ENCODE results near the gene NCOA7.

NCOA7 gene

DNA sequence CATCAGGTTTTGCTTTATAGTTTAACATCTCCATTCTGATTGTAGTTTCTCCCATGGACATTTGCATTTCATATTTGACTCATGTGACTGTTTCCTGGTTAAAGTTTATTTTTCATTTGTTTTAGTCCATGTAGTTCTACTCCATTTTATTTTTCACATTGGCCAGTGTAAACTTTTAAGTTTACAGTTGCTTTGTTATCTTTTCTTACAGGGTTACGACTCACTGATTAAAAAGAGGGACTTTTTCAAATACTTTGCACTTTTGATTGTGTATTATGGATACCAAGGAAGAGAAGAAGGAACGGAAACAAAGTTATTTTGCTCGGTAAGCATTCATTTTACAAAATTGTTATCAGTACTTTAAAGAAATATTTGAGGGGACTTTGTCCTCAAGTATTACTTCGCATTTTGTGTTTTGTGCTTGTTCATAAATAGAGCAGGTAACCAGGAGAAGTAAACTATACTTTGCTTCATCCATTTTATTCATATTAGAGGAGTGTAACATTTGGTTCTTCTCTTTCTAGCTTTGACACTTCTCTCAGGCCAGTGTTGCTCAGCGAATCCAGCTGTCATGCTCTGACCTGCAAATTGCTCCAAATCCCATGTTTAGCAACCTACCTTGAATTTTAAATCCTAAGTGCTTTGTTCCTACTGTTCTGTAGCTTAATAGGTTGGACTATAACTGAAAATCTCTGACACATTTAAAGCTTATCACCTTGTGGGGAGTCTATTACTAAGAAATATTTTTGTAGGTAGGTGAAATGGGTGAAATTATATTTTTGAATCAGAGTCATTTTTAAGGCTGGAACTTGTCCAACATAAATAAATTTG lies 24.5 kb downstream of the NCOA7 start:
- Histone ChIP-seq H3K4me1 (ENCODE audit: control insufficient read depth, insufficient read depth, low read length) (no peaks in the 10 kb centered on the region; the same call in 1 of the 2 replicates), H3K9ac (ENCODE audit: low read length) (no peak overlapping the region), H3K36me3 (ENCODE audit: control insufficient read depth, insufficient read depth, low read length) (no peaks in the 10 kb centered on the region), H3K27ac (ENCODE audit: low read depth, low read length) (no peak overlapping the region), H3K4me3 (ENCODE audit: low read depth, low read length) (no peak overlapping the region), H3K27me3 (ENCODE audit: control insufficient read depth, insufficient read depth, low read length) (no peaks in the 10 kb centered on the region), H3K9me3 (ENCODE audit: control insufficient read depth, insufficient read depth, low read depth, low read length) (no peaks in the 10 kb centered on the region)

DNA sequence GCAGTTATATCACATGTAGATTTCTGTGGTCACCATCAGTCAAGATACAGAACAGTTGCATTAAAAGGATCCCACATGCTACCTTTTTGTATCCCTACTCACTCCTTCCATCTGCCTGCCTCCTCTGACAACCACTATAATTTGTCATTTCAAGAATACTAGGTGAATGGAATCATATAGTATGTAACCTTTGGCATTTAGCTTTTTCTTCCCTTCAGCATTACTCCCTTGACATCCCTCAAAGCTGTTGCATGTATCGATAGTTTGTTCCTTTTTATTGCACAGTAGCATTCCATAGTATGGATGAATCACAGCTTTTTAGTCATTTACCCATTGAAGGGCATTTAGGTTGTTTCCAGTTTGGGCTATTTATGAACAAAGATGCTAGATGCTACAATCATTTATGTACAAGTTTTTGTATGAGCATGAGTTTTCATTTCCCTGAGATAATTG lies 26.1 kb downstream of the NCOA7 start:
- no peaks in the 10 kb centered on the region for H3K36me3 ChIP-seq (ENCODE audit: control insufficient read depth, insufficient read depth, low read length)

GRCh38 chr6:125818225-125818657 lies 27.5 kb downstream of the NCOA7 start:
- Histone ChIP-seq H3K27me3 (ENCODE audit: control insufficient read depth, insufficient read depth, low read length) (no peaks in the 10 kb centered on the region), H3K36me3 (ENCODE audit: control insufficient read depth, insufficient read depth, low read length) (no peaks in the 10 kb centered on the region), H3K9ac (ENCODE audit: low read length) (no peak overlapping the region), H3K27ac (ENCODE audit: low read depth, low read length) (no peak overlapping the region), H3K9me3 (ENCODE audit: control insufficient read depth, insufficient read depth, low read depth, low read length) (no peaks in the 10 kb centered on the region), H3K4me1 (ENCODE audit: control insufficient read depth, insufficient read depth, low read length) (no peaks in the 10 kb centered on the region), H3K4me3 (ENCODE audit: low read depth, low read length) (no peak overlapping the region)

More for the DNA sequence above, 26.1 kb downstream of the NCOA7 start:
- H3K9ac ChIP-seq (ENCODE audit: low read length) = no peak overlapping the region
- no peak overlapping the region for H3K4me3 ChIP-seq (ENCODE audit: low read depth, low read length)
- no peaks in the 10 kb centered on the region for H3K9me3 ChIP-seq (ENCODE audit: control insufficient read depth, insufficient read depth, low read depth, low read length)
- no peaks in the 10 kb centered on the region for H3K27me3 ChIP-seq (ENCODE audit: control insufficient read depth, insufficient read depth, low read length)
- no peak overlapping the region for H3K27ac ChIP-seq (ENCODE audit: low read depth, low read length)
- H3K4me1 ChIP-seq (ENCODE audit: control insufficient read depth, insufficient read depth, low read length) = no peaks in the 10 kb centered on the region; the same call in 1 of the 2 replicates

GRCh38 chr6:125818772-125819260 lies 28.1 kb downstream of the NCOA7 start:
- H3K9ac ChIP-seq (ENCODE audit: low read length) = no peak overlapping the region
- no peaks in the 10 kb centered on the region for H3K4me1 ChIP-seq (ENCODE audit: control insufficient read depth, insufficient read depth, low read length)
- H3K4me3 ChIP-seq (ENCODE audit: low read depth, low read length) = no peak overlapping the region
- no peak overlapping the region for H3K27ac ChIP-seq (ENCODE audit: low read depth, low read length)
- H3K36me3 ChIP-seq (ENCODE audit: control insufficient read depth, insufficient read depth, low read length) = no peaks in the 10 kb centered on the region
- H3K9me3 ChIP-seq (ENCODE audit: control insufficient read depth, insufficient read depth, low read depth, low read length) = no peaks in the 10 kb centered on the region
- H3K27me3 ChIP-seq (ENCODE audit: control insufficient read depth, insufficient read depth, low read length) = no peaks in the 10 kb centered on the region

DNA sequence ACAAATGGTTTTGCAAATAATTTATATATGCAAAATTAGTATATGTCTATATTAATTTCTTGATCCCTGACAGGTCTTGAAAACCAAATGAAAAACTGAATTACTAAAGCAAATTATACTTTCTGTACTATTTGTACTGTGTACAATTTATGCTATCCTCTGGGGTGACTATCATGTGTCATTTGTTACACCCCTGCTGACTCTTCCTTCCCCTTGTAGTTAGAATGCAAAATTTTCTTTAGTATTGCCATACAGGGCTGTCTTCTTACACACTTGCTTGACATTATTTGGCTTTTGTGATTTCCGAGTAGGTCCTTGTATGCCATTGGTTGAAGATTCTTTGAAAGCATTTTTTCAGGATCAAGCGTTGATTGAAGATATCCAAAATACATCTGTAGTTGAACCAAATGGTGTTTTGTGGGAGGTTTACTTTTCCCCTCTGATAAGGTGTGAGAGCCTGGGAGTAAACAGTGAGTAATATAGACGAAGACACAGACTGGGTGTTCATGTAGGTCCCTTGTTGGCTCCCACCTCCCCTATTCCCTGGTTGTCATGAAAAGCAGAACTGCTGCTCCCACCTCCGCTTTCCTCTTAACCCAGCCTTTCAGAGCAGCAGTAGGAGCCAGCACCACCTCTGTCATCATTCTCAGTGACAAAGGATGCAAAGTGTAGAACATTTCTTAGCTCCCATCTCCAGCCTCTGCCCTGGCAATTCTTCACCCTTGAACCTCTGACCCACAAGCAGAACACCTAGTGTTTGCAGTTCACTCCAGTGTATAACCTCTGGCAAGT lies 29.0 kb downstream of the NCOA7 start:
- no peaks in the 10 kb centered on the region for H3K9me3 ChIP-seq (ENCODE audit: control insufficient read depth, insufficient read depth, low read depth, low read length)
- no peak overlapping the region for H3K27ac ChIP-seq (ENCODE audit: low read depth, low read length)
- H3K36me3 ChIP-seq (ENCODE audit: control insufficient read depth, insufficient read depth, low read length) = no peaks in the 10 kb centered on the region
- H3K4me3 ChIP-seq (ENCODE audit: low read depth, low read length) = no peak overlapping the region
- no peak overlapping the region for H3K9ac ChIP-seq (ENCODE audit: low read length)
- no peaks in the 10 kb centered on the region for H3K4me1 ChIP-seq (ENCODE audit: control insufficient read depth, insufficient read depth, low read length)
- H3K27me3 ChIP-seq (ENCODE audit: control insufficient read depth, insufficient read depth, low read length) = no peaks in the 10 kb centered on the region

- Histone ChIP-seq H3K9ac (ENCODE audit: low read length) (no peak overlapping the region), H3K4me3 (ENCODE audit: low read depth, low read length) (no peak overlapping the region), H3K36me3 (ENCODE audit: control insufficient read depth, insufficient read depth, low read length) (no peaks in the 10 kb centered on the region), H3K9me3 (ENCODE audit: control insufficient read depth, insufficient read depth, low read depth, low read length) (no peaks in the 10 kb centered on the region), H3K4me1 (ENCODE audit: control insufficient read depth, insufficient read depth, low read length) (no peaks in the 10 kb centered on the region), H3K27me3 (ENCODE audit: control insufficient read depth, insufficient read depth, low read length) (no peaks in the 10 kb centered on the region), H3K27ac (ENCODE audit: low read depth, low read length) (no peak overlapping the region)
Measured at GRCh38 chr6:125821825-125822281, 31.1 kb downstream of the NCOA7 start.

- Histone ChIP-seq H3K36me3 (ENCODE audit: control insufficient read depth, insufficient read depth, low read length) (no peaks in the 10 kb centered on the region), H3K27ac (ENCODE audit: low read depth, low read length) (no peak overlapping the region), H3K4me3 (ENCODE audit: low read depth, low read length) (no peak overlapping the region), H3K4me1 (ENCODE audit: control insufficient read depth, insufficient read depth, low read length) (no peaks in the 10 kb centered on the region), H3K9me3 (ENCODE audit: control insufficient read depth, insufficient read depth, low read depth, low read length) (no peaks in the 10 kb centered on the region), H3K9ac (ENCODE audit: low read length) (no peak overlapping the region), H3K27me3 (ENCODE audit: control insufficient read depth, insufficient read depth, low read length) (no peaks in the 10 kb centered on the region)
Measured at GRCh38 chr6:125823180-125823579, 32.4 kb downstream of the NCOA7 start.

GRCh38 chr6:125824946-125825771 lies 34.4 kb downstream of the NCOA7 start:
- Histone ChIP-seq H3K4me1 (ENCODE audit: control insufficient read depth, insufficient read depth, low read length) (no peaks in the 10 kb centered on the region), H3K36me3 (ENCODE audit: control insufficient read depth, insufficient read depth, low read length) (no peaks in the 10 kb centered on the region), H3K9me3 (ENCODE audit: control insufficient read depth, insufficient read depth, low read depth, low read length) (no peaks in the 10 kb centered on the region), H3K27me3 (ENCODE audit: control insufficient read depth, insufficient read depth, low read length) (no peaks in the 10 kb centered on the region), H3K27ac (ENCODE audit: low read depth, low read length) (no peak overlapping the region), H3K4me3 (ENCODE audit: low read depth, low read length) (no peak overlapping the region), H3K9ac (ENCODE audit: low read length) (no peak overlapping the region)

DNA sequence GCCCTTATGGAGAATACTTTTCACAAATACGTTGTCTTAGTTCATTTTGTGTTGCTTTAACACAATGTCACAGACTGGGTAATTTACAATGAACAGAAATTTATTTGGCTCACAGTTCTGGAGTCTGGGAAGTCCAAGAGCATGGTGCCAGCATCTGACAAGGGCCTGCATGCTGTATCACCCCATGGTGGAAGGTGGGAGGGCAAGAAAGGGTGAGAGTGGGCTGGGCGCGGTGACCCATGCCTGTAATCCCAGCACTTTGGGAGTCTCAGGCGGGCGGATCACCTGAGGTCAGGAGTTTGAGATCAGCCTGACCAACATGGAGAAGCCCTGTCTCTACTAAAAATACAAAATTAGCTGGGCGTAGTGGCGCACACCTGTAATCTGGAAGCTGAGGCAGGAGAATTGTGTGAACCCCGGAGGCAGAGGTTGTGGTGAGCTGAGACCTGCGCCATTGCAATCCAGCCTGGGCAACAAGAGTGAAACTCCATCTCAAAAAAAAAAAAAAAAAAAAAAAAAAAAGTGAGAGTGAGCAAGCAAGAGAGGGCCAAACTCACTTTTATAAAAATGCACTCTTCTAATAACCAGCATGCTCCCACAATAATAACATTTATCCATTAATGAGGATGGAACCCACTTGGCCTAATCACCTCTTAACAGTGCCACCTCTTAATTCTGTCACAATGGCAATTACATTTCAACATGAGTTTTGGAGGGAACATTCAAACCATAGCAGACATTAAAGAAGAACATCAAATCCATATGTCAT lies 36.1 kb downstream of the NCOA7 start:
- Histone ChIP-seq H3K27me3 (ENCODE audit: control insufficient read depth, insufficient read depth, low read length) (no peaks in the 10 kb centered on the region), H3K27ac (ENCODE audit: low read depth, low read length) (no peak overlapping the region), H3K9me3 (ENCODE audit: control insufficient read depth, insufficient read depth, low read depth, low read length) (no peaks in the 10 kb centered on the region), H3K36me3 (ENCODE audit: control insufficient read depth, insufficient read depth, low read length) (no peaks in the 10 kb centered on the region), H3K9ac (ENCODE audit: low read length) (no peak overlapping the region), H3K4me3 (ENCODE audit: low read depth, low read length) (no peak overlapping the region), H3K4me1 (ENCODE audit: control insufficient read depth, insufficient read depth, low read length) (no peaks in the 10 kb centered on the region)

- Histone ChIP-seq H3K36me3 (ENCODE audit: control insufficient read depth, insufficient read depth, low read length) (no peaks in the 10 kb centered on the region), H3K9me3 (ENCODE audit: control insufficient read depth, insufficient read depth, low read depth, low read length) (no peaks in the 10 kb centered on the region), H3K4me1 (ENCODE audit: control insufficient read depth, insufficient read depth, low read length) (no peaks in the 10 kb centered on the region), H3K9ac (ENCODE audit: low read length) (no peak overlapping the region), H3K27me3 (ENCODE audit: control insufficient read depth, insufficient read depth, low read length) (no peaks in the 10 kb centered on the region), H3K4me3 (ENCODE audit: low read depth, low read length) (no peak overlapping the region), H3K27ac (ENCODE audit: low read depth, low read length) (no peak overlapping the region)
Measured at GRCh38 chr6:125827788-125828320, 37.1 kb downstream of the NCOA7 start.
